Lung (tissue), 12 donors: Measurements from ENCODE around the gene PPP1R13B. TPM values are rescaled to one million over a fixed set of nuclear protein-coding genes. Genes with fewer than 3 reads are reported as not detected.

Source experiments
- ATAC-seq: fragments of 200-7000 bp; cut with Tn5 transposase; one replicate; pipeline ENCODE4 v1.9.1; 2020; ENCODE audit warnings: moderate number of reproducible peaks; ENCODE audit not compliant: insufficient read depth, low FRiP score
- DNase-seq, 3 donors: peaks; one replicate each; pipeline ENCODE4 v3.0.0-alpha.2; 2013 to 2017
- H3K27ac ChIP-seq, 2 donors: one replicate each; pipeline ENCODE4 v1.5.1; 2013; ENCODE audit warnings: mild to moderate bottlenecking in 2 of 2, moderate library complexity in 2 of 2, control low read depth in 1 of 2, inconsistent platforms in 1 of 2, low read depth in 1 of 2, low read length in 1 of 2
- H3K27me3 ChIP-seq, 3 donors: one replicate each; pipeline ENCODE4 v1.5.1; 2013; ENCODE audit warnings: low read length in 2 of 3; ENCODE audit not compliant: control insufficient read depth in 3 of 3, insufficient read depth in 3 of 3
- H3K36me3 ChIP-seq, 4 donors: one replicate each; pipeline ENCODE4 v1.5.1; 2013; ENCODE audit warnings: low read length in 4 of 4, mild to moderate bottlenecking in 1 of 4, moderate library complexity in 1 of 4; ENCODE audit not compliant: control insufficient read depth in 4 of 4, insufficient read depth in 4 of 4
- H3K4me1 ChIP-seq, 5 donors: one replicate each; pipeline ENCODE4 v1.5.1; 2013; ENCODE audit warnings: low read length in 5 of 5, mild to moderate bottlenecking in 2 of 5, moderate library complexity in 1 of 5; ENCODE audit not compliant: control insufficient read depth in 5 of 5, insufficient read depth in 5 of 5
- H3K4me3 ChIP-seq: one replicate; pipeline ENCODE4 v1.5.1; 2013; ENCODE audit warnings: mild to moderate bottlenecking, control low read depth, moderate library complexity
- H3K9ac ChIP-seq, 2 donors: one replicate each; pipeline ENCODE4 v1.5.1; 2013; ENCODE audit warnings: low read length in 2 of 2, control low read depth in 1 of 2; ENCODE audit not compliant: insufficient read depth in 1 of 2
- H3K9me3 ChIP-seq, 4 donors: one replicate each; pipeline ENCODE4 v1.5.1; 2013; ENCODE audit warnings: low read length in 3 of 4, mild to moderate bottlenecking in 1 of 4, moderate library complexity in 1 of 4; ENCODE audit not compliant: control insufficient read depth in 4 of 4, insufficient read depth in 3 of 4
- CTCF ChIP-seq: IDR thresholded peaks from 2 replicates; pipeline ENCODE4 v1.5.1; 2012; ENCODE audit warnings: mild to moderate bottlenecking; ENCODE audit errors: control extremely low read depth, extremely low read depth
- WGBS, 2 donors: extraction: QIAGEN DNeasy Blood & Tissue Kit; methylation state at CpG; one replicate each; pipeline ENCODE4 v1.1.7; 2013; 5-methylcytosine and 5-hydroxymethylcytosine counted together
- polyA plus RNA-seq, 2 donors: library from polyadenylated mRNA; stranded (reverse); fragments of 200-250 nt; gene quantifications; one replicate each; pipeline ENCODE4 v1.2.1, GENCODE V29; 2013
- total RNA-seq, 2 donors: library from RNA; depleted of rRNA in 1 of 2; stranded (reverse); fragments of >200 nt in 1 of 2; gene quantifications; one replicate each; pipeline ENCODE4 v1.2.1, GENCODE V29; 2014 to 2021
- donor health status: control.
- donor health status: control.
- donor health status: Bipolar disorder and iron deficiency.
- donor health status: healthy.
- donor health status: DM: yes; HTN: yes; CAD: no.

PPP1R13B gene
- total and polyA plus RNA-seq, 4 donors, result 12.0 to 66.6 (median 38.4) TPM

- WGBS, 2 donors, result 93 to 95% methylated on average over 14 of the region's 14 CpGs
- no peak for DNase-seq
Observed at GRCh38 chr14:103733651-103734050, 113.7 kb downstream of the PPP1R13B start.

DNA sequence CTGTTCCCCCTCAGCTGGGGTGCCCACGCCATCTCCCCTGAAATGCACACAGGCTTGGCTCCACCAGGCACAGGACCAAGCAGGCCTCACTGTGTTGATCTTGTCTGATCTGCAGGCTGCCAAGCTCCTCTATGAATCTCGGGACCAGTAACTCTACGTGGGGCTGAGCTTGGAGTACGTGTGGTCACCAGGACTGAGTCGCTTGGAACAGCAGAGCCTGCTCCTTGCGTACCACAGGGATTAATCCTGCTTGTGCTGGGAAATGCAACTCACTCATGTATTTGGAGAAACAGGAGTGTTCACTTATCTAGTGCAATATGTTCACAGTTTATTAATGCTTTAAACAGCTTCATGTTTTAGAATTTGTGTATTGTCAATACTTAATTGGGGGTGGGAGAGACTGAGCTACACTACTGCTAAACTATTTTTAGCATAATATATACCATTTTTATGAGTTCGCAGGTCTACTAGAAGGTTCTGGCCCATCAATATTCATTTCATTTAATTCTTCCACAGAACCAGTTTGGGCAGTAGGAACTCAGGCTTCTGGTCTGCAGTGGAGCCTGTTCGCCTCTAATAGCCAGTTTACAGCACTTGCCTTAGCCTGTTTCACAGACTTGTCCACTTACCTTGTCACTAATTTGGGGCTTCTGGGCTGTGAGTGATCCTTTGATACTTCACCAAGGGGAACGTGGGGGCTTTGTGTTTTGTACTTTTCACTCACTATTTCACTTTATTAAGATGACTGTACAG, 114.3 kb downstream of the PPP1R13B start:
- Histone ChIP-seq H3K27me3 (no peaks in the 10 kb centered on the region), H3K9ac (no peak overlapping the region), H3K9me3 (no peaks in the 10 kb centered on the region), H3K4me1 (peaks cover 0 to 29% (median 6%) of the 10 kb centered on the region in 5 donors), H3K4me3 (no peak overlapping the region), H3K36me3 (peaks cover 0 to 75% (median 23%) of the 10 kb centered on the region in 4 donors), H3K27ac (no peak overlapping the region)
- 92 to 93% methylated on average over 9 of the region's 9 CpGs for WGBS, 2 donors
- TF ChIP-seq CTCF, result no peak
- DNase-seq (no peak), ATAC-seq (no peak)

More at GRCh38 chr14:103733651-103734050, 113.7 kb downstream of the PPP1R13B start:
- H3K36me3 ChIP-seq, result peaks cover 5 to 77% (median 24%) of the 10 kb centered on the region in 4 donors
- H3K27ac ChIP-seq, result no peak overlapping the region
- H3K4me1 ChIP-seq, result peaks cover 0 to 26% (median 6%) of the 10 kb centered on the region in 5 donors
- TF ChIP-seq CTCF, result no peak
- H3K27me3 ChIP-seq, result no peaks in the 10 kb centered on the region
- ATAC-seq, result no peak
- H3K9ac ChIP-seq, result no peak overlapping the region
- H3K4me3 ChIP-seq, result no peak overlapping the region
- no peaks in the 10 kb centered on the region for H3K9me3 ChIP-seq

DNA sequence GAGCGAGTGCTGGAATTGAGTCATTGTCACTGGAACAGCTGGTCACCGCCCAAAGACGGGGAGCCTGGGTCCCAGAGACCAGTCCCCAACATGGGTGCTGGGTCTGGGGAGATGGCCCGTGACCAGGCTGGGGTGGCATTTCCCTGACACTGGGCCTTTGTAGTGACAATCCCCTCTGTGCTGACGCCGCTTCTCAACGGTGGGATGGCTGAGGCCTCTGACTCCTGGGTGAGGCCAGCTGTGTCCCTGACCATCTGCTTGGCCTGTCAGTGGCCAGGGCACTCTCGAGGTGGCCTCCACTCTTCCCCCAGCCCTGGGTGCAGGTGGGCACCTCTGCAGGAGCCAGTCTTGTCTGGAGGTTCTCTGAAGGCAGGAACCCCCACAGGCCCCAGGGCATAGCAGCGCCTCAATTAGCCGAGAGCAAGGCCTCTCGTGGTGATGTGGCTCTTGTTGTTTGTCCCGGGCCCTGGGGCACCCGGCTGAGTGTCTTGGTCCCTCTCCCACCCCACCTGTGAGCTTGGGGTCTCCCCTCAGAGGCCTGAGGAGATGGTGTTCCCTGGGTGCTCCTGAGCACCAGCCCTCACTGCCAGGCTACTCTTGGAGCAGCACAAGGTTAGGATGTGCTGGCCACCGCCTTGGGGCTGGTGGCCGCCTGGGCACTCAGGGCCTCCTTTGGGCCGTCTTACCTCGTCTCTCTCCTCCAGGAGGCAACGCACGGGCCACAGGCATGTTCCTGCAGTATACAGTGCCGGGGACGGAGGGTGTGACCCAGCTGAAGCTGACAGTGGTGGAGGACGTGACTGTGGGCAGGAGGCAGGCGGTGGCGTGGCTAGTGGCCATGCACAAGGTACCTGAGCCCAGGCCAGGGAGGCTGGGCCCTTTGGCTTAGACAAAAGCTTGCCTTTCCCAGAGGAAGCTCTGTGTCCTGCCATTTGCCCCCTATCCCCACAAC, 115.2 kb downstream of the PPP1R13B start:
- Histone ChIP-seq H3K4me1 (peaks cover 0 to 29% (median 6%) of the 10 kb centered on the region in 5 donors), H3K4me3 (no peak overlapping the region), H3K27me3 (no peaks in the 10 kb centered on the region), H3K36me3 (peaks cover 0 to 68% (median 19%) of the 10 kb centered on the region in 4 donors), H3K9me3 (no peaks in the 10 kb centered on the region), H3K27ac (no peak overlapping the region), H3K9ac (no peak overlapping the region)
- ATAC-seq, result no peak
- TF ChIP-seq CTCF, result no peak
- no peak for DNase-seq
- 94 to 98% methylated on average over 24 of the region's 24 CpGs for WGBS, 2 donors
